ENCODE measurements around the gene TDRD7.

DNA sequence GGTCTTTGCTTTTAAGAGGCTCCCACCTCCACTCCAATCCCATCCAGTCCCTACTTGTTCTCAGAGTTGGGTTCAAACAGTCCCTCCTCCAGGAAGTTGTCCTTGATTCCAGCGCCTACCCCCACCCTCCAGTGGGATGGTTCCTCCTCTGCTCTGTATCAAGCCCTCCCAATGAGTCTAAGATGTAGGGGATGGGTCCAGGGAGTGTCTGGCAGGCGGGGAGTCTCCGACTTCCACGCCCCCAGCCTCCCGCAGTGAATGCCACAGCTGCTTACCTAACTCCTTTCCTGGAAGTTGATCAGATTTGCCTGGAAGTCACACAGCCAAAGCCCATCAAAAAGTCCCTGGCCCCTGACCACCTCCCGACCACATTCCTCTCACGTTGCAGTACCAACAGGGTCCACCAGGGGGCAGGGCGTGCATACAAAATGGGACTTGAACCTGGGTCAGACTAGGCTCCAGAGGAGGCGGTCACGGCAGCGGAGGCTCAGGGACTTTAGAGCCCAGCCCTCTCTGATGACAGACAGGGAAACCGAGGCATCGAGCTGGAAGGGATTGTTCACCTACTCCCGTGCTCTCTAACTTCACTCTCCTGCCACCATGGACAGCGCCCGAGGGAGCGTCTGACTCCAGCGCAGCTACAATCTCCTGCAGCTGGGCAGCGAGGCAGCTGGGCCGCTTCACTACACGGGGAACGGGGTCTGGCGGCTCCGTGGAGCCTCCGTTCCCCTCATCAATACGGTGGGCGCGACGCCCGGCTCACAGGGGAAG lies 25.0 kb upstream of the TDRD7 start:
- TF ChIP-seq, protein P1, sequence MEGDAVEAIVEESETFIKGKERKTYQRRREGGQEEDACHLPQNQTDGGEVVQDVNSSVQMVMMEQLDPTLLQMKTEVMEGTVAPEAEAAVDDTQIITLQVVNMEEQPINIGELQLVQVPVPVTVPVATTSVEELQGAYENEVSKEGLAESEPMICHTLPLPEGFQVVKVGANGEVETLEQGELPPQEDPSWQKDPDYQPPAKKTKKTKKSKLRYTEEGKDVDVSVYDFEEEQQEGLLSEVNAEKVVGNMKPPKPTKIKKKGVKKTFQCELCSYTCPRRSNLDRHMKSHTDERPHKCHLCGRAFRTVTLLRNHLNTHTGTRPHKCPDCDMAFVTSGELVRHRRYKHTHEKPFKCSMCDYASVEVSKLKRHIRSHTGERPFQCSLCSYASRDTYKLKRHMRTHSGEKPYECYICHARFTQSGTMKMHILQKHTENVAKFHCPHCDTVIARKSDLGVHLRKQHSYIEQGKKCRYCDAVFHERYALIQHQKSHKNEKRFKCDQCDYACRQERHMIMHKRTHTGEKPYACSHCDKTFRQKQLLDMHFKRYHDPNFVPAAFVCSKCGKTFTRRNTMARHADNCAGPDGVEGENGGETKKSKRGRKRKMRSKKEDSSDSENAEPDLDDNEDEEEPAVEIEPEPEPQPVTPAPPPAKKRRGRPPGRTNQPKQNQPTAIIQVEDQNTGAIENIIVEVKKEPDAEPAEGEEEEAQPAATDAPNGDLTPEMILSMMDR (conservative IDR thresholded peaks at IDR 0.05; ENCODE audit: low read depth, low read length): peak; percentile 98
- TF ChIP-seq EZH2 (IDR thresholded peaks at IDR 0.05; ENCODE audit: borderline replicate concordance, low read depth, low read length, poor library complexity, severe bottlenecking): no peak

Measured in A673 (cell line).